IMR-90 (cell line): ENCODE measurements around the gene NRP1. TPM values are rescaled to one million over a fixed set of nuclear protein-coding genes. Genes with fewer than 3 reads are reported as not detected.

Source experiments
- ATAC-seq: fragments of 200-7000 bp; cut with Tn5 transposase; 2 replicates; pipeline ENCODE4 v1.9.1; 2020; ENCODE audit warnings: low read depth, mild to moderate bottlenecking, moderate library complexity
- BruUV-seq: library from RNA; stranded (reverse); fragments of 400-500 nt; replicated peaks from 2 replicates; lab custom pipeline; 2021; lab: Mats Ljungman, UMichigan
- CTCF ChIA-PET: fragments of 300-600 bp; formaldehyde crosslinking; extraction: SDS; loops from one replicate; lab custom pipeline; 2021; ENCODE audit warnings: antibody characterized with exemption; lab: Yijun Ruan, JAX
- POLR2A ChIA-PET: fragments of 300-600 bp; sonication (Branson Sonifier 250); formaldehyde crosslinking; loops from one replicate; lab custom pipeline; 2022; ENCODE audit warnings: antibody characterized with exemption; ENCODE audit not compliant: unreplicated experiment; lab: Charles Lee
- DNase-seq: peaks from one replicate; pipeline ENCODE4 v3.0.0; 2013
- H2AFZ ChIP-seq: replicated peaks from 2 replicates; pipeline ENCODE3; 2013; ENCODE audit warnings: low read length, mild to moderate bottlenecking; ENCODE audit not compliant: poor library complexity
- H2AK5ac ChIP-seq: 2 replicates; pipeline ENCODE4 v1.6.1; 2013; ENCODE audit warnings: low read depth, low read length, inconsistent platforms
- H2AK9ac ChIP-seq: replicated peaks from 2 replicates; pipeline ENCODE3; 2013; ENCODE audit warnings: mild to moderate bottlenecking, low read depth, low read length, moderate library complexity; ENCODE audit not compliant: poor library complexity
- H2BK120ac ChIP-seq: 2 replicates; pipeline ENCODE4 v1.6.1; 2013; ENCODE audit warnings: low read depth, low read length, inconsistent platforms
- H2BK15ac ChIP-seq: 3 replicates; pipeline ENCODE4 v1.6.1; 2013; ENCODE audit warnings: low read depth, low read length, inconsistent platforms
- H2BK20ac ChIP-seq: 2 replicates; pipeline ENCODE4 v1.6.1; 2013; ENCODE audit warnings: low read depth, mild to moderate bottlenecking, inconsistent platforms, low read length, moderate library complexity
- H2BK5ac ChIP-seq: 2 replicates; pipeline ENCODE4 v1.6.1; 2013; ENCODE audit warnings: mild to moderate bottlenecking, low read depth, low read length, inconsistent platforms; ENCODE audit not compliant: poor library complexity, severe bottlenecking
- H3K14ac ChIP-seq: replicated peaks from 2 replicates; pipeline ENCODE4 v1.6.1; 2013; ENCODE audit warnings: low read depth, low read length, inconsistent platforms
- H3K18ac ChIP-seq: 2 replicates; pipeline ENCODE4 v1.6.1; 2013; ENCODE audit warnings: low read depth, low read length, control low read depth
- H3K23ac ChIP-seq: 2 replicates; pipeline ENCODE4 v1.6.1; 2013; ENCODE audit warnings: low read depth, low read length, inconsistent platforms
- H3K27ac ChIP-seq: 2 replicates; pipeline ENCODE4 v1.5.1; 2013; ENCODE audit warnings: mild to moderate bottlenecking, control low read depth, low read length; ENCODE audit not compliant: insufficient read depth
- H3K27me3 ChIP-seq: 2 replicates; pipeline ENCODE4 v1.6.1; 2013; ENCODE audit warnings: low read length; ENCODE audit not compliant: control insufficient read depth, insufficient read depth
- H3K36me3 ChIP-seq: 2 replicates; pipeline ENCODE4 v1.6.1; 2013; ENCODE audit warnings: low read length, mixed read lengths; ENCODE audit not compliant: control insufficient read depth, insufficient read depth
- H3K4ac ChIP-seq: 2 replicates; pipeline ENCODE4 v1.6.1; 2013; ENCODE audit warnings: low read depth, low read length, inconsistent platforms
- H3K4me1 ChIP-seq: 2 replicates; pipeline ENCODE4 v1.6.1; 2013; ENCODE audit warnings: low read length, mixed read lengths; ENCODE audit not compliant: control insufficient read depth, insufficient read depth
- H3K4me2 ChIP-seq: 2 replicates; pipeline ENCODE4 v1.6.1; 2013; ENCODE audit warnings: low read depth, mild to moderate bottlenecking, control low read depth, low read length, moderate library complexity
- H3K4me3 ChIP-seq: 2 replicates; pipeline ENCODE4 v1.5.1; 2013; ENCODE audit warnings: low read depth, mild to moderate bottlenecking, control low read depth, low read length, moderate library complexity; ENCODE audit not compliant: insufficient read depth
- H3K56ac ChIP-seq: 2 replicates; pipeline ENCODE4 v1.6.1; 2013; ENCODE audit warnings: low read length, inconsistent platforms; ENCODE audit not compliant: insufficient read depth; ENCODE audit errors: extremely low read depth
- H3K79me1 ChIP-seq, 2 experiments: 2 replicates each; pipeline ENCODE4 v1.6.1; 2013; ENCODE audit warnings: low read length in 2 of 2, inconsistent platforms in 1 of 2, low read depth in 1 of 2
- H3K9ac ChIP-seq: 2 replicates; pipeline ENCODE4 v1.6.1; 2013; ENCODE audit warnings: low read depth, low read length, control low read depth
- H3K9me1 ChIP-seq: 2 replicates; pipeline ENCODE4 v1.6.1; 2013; ENCODE audit warnings: low read length, inconsistent platforms; ENCODE audit not compliant: insufficient read depth
- H3K9me3 ChIP-seq: 2 replicates; pipeline ENCODE4 v1.6.1; 2013; ENCODE audit warnings: low read length; ENCODE audit not compliant: control insufficient read depth, insufficient read depth
- H4K20me1 ChIP-seq: 2 replicates; pipeline ENCODE4 v1.6.1; 2013; ENCODE audit warnings: low read length, inconsistent platforms; ENCODE audit not compliant: insufficient read depth
- H4K5ac ChIP-seq: 2 replicates; pipeline ENCODE4 v1.6.1; 2013; ENCODE audit warnings: mild to moderate bottlenecking, low read depth, low read length, control low read depth
- H4K8ac ChIP-seq, 2 experiments: 2 replicates each; pipeline ENCODE4 v1.6.1; 2013; ENCODE audit warnings: low read depth in 2 of 2, low read length in 2 of 2, control low read depth in 1 of 2, inconsistent platforms in 1 of 2
- H4K91ac ChIP-seq: 2 replicates; pipeline ENCODE4 v1.6.1; 2013; ENCODE audit warnings: low read depth, low read length, inconsistent platforms; ENCODE audit not compliant: insufficient read depth
- CHD1 ChIP-seq: IDR thresholded peaks from 2 replicates; pipeline ENCODE4 v1.6.1; 2012; ENCODE audit warnings: low read depth, low read length, improper control_type of control experiment
- FOS ChIP-seq: fragments of 150-350 bp; IDR thresholded peaks from 2 replicates; pipeline ENCODE4 v1.6.1; 2016; ENCODE audit warnings: low read depth, low read length
- MXI1 ChIP-seq: IDR thresholded peaks from 2 replicates; pipeline ENCODE4 v1.6.1; 2012; ENCODE audit warnings: low read depth, mild to moderate bottlenecking, low read length, moderate library complexity, borderline replicate concordance
- RAD21 ChIP-seq: IDR thresholded peaks from 2 replicates; pipeline ENCODE4 v1.6.1; 2012; ENCODE audit warnings: low read length, improper control_type of control experiment
- SMC3 ChIP-seq: fragments of 150-350 bp; IDR thresholded peaks from 2 replicates; pipeline ENCODE4 v1.6.1; 2016; ENCODE audit warnings: low read depth, mild to moderate bottlenecking, antibody characterized with exemption, low read length, moderate library complexity
- USF2 ChIP-seq: fragments of 150-350 bp; IDR thresholded peaks from 2 replicates; pipeline ENCODE4 v1.6.1; 2017; ENCODE audit warnings: mild to moderate bottlenecking, antibody characterized with exemption, low read length, low read depth
- WGBS, 2 experiments: methylation state at CpG; one replicate each; pipeline versions ENCODE4 v1.1.5 to v1.1.7; 2013; ENCODE audit warnings: missing lambda C conversion rate in 2 of 2; ENCODE audit not compliant: insufficient read length in 1 of 2; ENCODE audit errors: extremely low coverage in 2 of 2; 5-methylcytosine and 5-hydroxymethylcytosine counted together
- dilution Hi-C: fragments of 300-500 bp; cut with HindIII; formaldehyde crosslinking; loops from one replicate; pipeline ENCODE4 v1.14.3; 2018; ENCODE audit warnings: low sequenced_read_pairs; ENCODE audit not compliant: unreplicated experiment
- in situ Hi-C: fragments of 300-500 bp; cut with MboI; formaldehyde crosslinking; loops from 3 replicates; pipeline ENCODE4 v1.14.3; 2019; ENCODE audit warnings: low sequenced_read_pairs, inconsistent platforms, mixed read lengths
- intact Hi-C: fragments of 100-400 bp; cut with micrococcal nuclease; formaldehyde crosslinking; loops from 2 replicates; pipeline ENCODE4 v1.10.0; 2022
- polyA plus RNA-seq, 3 experiments: library from polyadenylated mRNA; depleted of rRNA; stranded (reverse); fragments of >200 nt; gene quantifications; 2 replicates each; pipeline ENCODE4 v1.2.3, GENCODE V29; 2012; ENCODE audit warnings: low replicate concordance in 1 of 3
- total RNA-seq: library from RNA; depleted of rRNA; stranded (reverse); fragments of >200 nt; gene quantifications from 2 replicates; pipeline ENCODE4 v1.2.3, GENCODE V29; 2012

Gene NRP1
- total and polyA plus RNA-seq, 2 of the 4 experiments (the other 2 are of a cell fraction), result 108 to 227 TPM

- H2BK20ac ChIP-seq, result no peak overlapping the region
- H3K27me3 ChIP-seq, result no peaks in the 10 kb centered on the region
- ChIA-PET POLR2A (no interaction called here), CTCF (no interaction called here)
- no peak overlapping the region for H4K91ac ChIP-seq
- no peaks in the 10 kb centered on the region for H4K20me1 ChIP-seq
- peaks cover 8 to 29% of the 10 kb centered on the region in 2 experiments; a peak in 3 of 4 replicates for H3K79me1 ChIP-seq
- DNase-seq, result no peak
- no peak for ATAC-seq
- no peak overlapping the region for H3K18ac ChIP-seq
- H3K14ac ChIP-seq, result no peak overlapping the region
- H3K4me3 ChIP-seq, result no peak overlapping the region
- in situ Hi-C loops, result no loop called here
- H2AK5ac ChIP-seq, result no peak overlapping the region
- no peak overlapping the region for H2AK9ac ChIP-seq
- H3K56ac ChIP-seq, result no peak overlapping the region
- intact Hi-C loops, result loop anchor here (10.0 kb wide), 1 partner anchor 404 kb away; no protein-coding TSS in a partner anchor
- no peak overlapping the region for H4K8ac ChIP-seq
- H4K5ac ChIP-seq, result no peak overlapping the region
- no peaks in the 10 kb centered on the region for H3K9me3 ChIP-seq
- H3K9me1 ChIP-seq, result 0 out of 2 replicates have a peak, but pooled peaks cover 6% of the 10 kb centered on the region
- H2BK5ac ChIP-seq, result no peak overlapping the region
- H3K27ac ChIP-seq, result no peak overlapping the region
- WGBS, 2 experiments, result no CpG with 5 or more reads among the region's 2 CpGs
- TF ChIP-seq USF2 (no peak), SMC3 (no peak), MXI1 (no peak), RAD21 (no peak), FOS (no peak), CHD1 (no peak)
- H2BK120ac ChIP-seq, result no peak overlapping the region
- BruUV-seq, result no TSS peak
- H2AFZ ChIP-seq, result no peak overlapping the region
- H3K4me1 ChIP-seq, result peaks cover 18% of the 10 kb centered on the region
- no peak overlapping the region for H3K9ac ChIP-seq
- no peak overlapping the region for H3K4ac ChIP-seq
- no peak overlapping the region for H3K4me2 ChIP-seq
- no peak overlapping the region for H3K23ac ChIP-seq
- no peak overlapping the region for H2BK15ac ChIP-seq
- dilution Hi-C loops, result no loop called here
- H3K36me3 ChIP-seq, result peaks cover 14% of the 10 kb centered on the region
These were observed 135.9 kb downstream of the NRP1 start for GRCh38 chr10:33198610-33199009.
